Epithelial cell of esophagus (primary cell): ENCODE measurements around the gene RPS6KA2.

Experiments used
- DNase-seq: peaks from one replicate; pipeline ENCODE4 v3.0.0; 2010; ENCODE audit warnings: low read depth
- H3K4me3 ChIP-seq: 2 replicates; pipeline ENCODE4 v1.5.1; 2011; ENCODE audit warnings: mild to moderate bottlenecking, low read length, control low read depth
- TF ChIP-seq, protein P1 (sequence below): IDR thresholded peaks from 2 replicates; pipeline ENCODE4 v1.5.1; 2011; ENCODE audit warnings: low read depth, mild to moderate bottlenecking, low read length, control low read depth, inconsistent platforms; ENCODE audit not compliant: insufficient read depth; ENCODE audit errors: missing control alignments

The RPS6KA2 gene

DNA sequence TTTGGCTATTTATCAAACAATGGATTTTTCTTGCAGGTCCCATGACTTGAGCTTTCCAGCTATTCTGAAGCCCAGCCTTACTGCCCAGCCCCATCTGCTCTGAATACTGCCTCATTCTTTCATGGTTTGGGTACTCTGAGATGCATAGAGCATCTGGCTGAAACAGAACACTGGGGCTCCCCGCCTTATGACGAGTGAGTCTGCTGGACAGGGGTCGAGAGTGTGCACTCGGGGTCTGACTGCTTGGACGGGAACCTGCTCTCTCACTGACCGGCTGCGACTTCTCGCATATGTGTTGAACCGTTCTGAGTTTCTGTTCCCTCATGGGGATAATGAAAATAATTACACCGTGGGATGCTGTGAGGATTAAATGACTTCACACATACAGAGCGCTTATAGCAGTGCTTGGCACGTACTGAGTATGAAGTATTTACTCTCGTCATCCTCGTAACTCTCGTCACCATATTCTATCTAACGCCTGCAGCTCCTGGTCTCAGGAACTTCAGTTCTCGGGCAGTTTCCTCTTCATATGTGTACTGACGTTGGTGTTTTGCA, 184.8 kb downstream of the RPS6KA2 start:
- TF ChIP-seq, protein P1, sequence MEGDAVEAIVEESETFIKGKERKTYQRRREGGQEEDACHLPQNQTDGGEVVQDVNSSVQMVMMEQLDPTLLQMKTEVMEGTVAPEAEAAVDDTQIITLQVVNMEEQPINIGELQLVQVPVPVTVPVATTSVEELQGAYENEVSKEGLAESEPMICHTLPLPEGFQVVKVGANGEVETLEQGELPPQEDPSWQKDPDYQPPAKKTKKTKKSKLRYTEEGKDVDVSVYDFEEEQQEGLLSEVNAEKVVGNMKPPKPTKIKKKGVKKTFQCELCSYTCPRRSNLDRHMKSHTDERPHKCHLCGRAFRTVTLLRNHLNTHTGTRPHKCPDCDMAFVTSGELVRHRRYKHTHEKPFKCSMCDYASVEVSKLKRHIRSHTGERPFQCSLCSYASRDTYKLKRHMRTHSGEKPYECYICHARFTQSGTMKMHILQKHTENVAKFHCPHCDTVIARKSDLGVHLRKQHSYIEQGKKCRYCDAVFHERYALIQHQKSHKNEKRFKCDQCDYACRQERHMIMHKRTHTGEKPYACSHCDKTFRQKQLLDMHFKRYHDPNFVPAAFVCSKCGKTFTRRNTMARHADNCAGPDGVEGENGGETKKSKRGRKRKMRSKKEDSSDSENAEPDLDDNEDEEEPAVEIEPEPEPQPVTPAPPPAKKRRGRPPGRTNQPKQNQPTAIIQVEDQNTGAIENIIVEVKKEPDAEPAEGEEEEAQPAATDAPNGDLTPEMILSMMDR: no peak
- no peak overlapping the region for H3K4me3 ChIP-seq
- no peak for DNase-seq

DNA sequence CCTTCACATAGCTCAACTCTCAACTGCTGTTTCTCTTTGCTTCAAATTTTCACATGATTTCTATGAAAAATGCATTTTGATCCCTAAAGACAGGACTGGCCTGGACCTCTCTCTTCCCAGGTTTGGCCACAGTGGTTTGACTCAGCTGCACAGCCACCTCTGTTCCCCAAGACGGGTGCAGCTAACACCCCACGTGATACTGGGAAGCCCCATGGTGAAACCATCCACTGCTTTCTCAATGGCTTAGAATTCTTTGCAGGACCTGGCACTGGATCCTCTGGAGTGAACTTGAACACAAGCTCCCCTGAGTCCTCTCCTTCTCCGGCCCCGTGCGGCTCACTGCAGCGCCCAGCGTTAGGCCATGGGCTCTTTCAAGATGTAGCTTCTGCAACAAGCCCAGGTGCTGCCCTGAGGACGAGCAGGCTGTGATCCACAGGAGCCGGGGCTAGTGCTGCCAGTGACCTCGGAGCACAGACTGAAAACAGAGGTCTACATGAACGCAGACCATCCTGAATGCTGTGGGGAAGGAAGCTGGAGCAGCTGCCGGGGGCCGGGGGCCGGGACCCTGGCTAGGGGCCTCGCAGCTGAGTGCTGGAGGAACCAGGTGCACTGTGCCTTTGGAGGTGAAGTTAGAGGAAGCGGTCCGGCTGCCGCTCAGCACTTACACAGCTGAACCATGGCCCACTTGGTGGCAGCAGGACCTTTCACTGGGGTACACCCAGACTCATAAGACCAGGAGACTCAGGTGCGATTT, 185.5 kb downstream of the RPS6KA2 start:
- DNase-seq: no peak
- TF ChIP-seq, protein P1: no peak
- H3K4me3 ChIP-seq: no peak overlapping the region

DNA sequence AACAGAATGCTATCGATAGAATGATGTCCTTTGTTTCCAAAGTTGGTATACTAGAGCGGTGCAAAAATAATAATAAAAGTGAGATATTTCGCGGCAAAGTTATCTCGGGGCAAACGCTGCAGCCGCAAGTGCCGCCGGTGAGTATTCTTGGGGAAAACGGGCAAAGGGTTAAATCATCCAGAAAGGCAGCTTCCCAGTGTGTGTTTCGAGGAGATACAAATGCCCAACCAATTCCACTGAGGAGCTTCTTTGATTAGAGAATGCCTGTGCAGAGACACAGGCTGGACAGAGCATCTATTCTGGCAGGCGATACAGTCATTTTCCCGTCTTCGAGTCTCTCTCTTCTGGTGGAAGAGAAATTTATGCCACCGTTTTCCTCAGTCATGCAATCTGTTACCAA, 186.3 kb downstream of the RPS6KA2 start:
- no peak for DNase-seq
- TF ChIP-seq, protein P1: no peak
- H3K4me3 ChIP-seq: no peak overlapping the region

DNA sequence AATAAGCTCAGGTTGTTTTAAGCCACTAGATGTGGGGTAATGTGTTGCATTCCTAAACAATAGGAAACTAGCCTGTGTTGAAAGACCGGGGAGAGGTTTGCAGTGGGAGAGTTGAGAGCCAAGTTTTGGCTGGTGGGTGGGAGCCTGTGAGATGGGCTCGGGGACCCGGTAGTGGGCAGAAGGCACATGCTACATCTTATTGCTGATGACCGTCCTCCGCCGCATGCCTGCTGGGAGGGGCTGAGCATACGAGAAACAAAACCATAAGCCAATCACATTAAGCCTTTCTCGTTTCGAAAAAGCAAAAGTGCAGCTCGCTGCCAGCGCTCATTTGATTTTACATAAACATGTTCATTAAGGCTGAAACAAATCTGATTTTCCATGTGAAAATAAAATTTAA, 186.9 kb downstream of the RPS6KA2 start:
- TF ChIP-seq, protein P1: no peak
- no peak overlapping the region for H3K4me3 ChIP-seq
- no peak for DNase-seq

DNA sequence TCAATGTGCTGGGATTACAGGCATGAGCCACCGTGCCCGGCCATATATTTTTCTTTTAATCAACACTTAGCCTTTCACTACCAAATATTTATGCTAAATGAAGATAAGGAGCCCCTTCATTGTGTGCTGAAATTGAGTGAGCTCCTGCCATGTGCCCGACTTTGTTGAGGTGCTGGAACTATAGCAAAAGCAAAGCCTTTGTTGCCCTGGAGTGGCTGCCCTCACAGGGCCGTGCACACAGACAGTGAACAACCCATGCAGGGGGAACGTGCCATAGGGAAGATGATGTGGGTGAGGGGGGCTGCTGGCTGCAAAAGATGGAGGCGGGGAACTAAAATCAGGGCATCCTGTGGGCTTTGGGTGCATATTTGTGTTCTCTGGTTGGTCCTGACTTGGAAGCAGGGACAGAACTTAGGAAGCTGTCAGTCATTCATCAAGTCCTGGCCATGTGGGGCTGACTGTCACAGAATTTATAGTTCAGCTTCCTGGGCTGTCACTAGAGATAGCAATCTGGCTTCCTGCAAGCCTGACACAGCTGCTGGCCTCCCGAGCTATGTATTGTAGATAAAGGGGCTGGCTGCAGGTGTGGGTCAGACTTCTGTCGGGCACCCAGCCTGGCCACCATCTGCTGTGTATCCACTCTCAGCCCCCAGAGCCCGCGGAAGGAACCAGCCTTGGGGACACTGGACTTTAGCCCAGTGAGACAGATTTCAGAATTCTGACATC, 187.5 kb downstream of the RPS6KA2 start:
- no peak overlapping the region for H3K4me3 ChIP-seq
- no peak for DNase-seq
- TF ChIP-seq, protein P1: no peak

DNA sequence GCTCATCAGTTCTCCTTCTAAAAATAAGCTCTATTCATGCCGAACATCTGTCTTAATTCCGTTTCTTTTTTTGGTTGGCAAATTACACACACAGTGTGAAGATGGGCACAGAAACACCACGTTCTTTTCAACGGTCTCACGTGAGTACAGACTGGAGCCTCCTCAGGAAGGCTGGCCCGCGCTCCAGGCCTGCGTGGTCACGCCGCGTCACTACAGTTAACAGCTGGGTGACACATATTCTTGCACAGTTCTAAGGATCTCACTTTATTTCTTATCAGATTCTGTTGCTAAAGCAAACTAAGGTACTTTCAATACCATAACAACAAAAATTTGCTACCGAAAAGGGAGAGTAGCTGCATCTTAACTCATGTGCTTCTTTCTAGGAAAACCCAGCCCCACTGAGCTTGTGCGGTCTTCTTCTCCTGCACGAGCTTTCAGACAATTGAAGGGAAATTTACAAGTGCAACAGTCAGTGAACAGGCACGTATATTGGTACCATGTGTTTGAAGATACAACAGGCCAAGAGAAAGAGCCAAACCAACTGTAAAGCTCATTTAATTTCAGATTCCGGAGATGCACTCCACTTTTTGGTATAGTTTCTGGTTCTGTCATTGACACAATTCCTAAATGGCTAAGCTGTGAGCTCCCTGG, 188.7 kb downstream of the RPS6KA2 start:
- TF ChIP-seq, protein P1: no peak
- DNase-seq: no peak
- no peak overlapping the region for H3K4me3 ChIP-seq
